HUES6 (cell line): ENCODE measurements around the gene CNNM4.

Experiments used
- H3K27ac ChIP-seq: 2 replicates; pipeline ENCODE4 v1.7.0; 2013; ENCODE audit warnings: low read depth, mild to moderate bottlenecking, low read length, inconsistent platforms
- H3K27me3 ChIP-seq: 2 replicates; pipeline ENCODE4 v1.6.1; 2013; ENCODE audit warnings: low read length; ENCODE audit not compliant: control insufficient read depth, insufficient read depth
- H3K36me3 ChIP-seq: 2 replicates; pipeline ENCODE4 v1.6.1; 2013; ENCODE audit warnings: low read length; ENCODE audit not compliant: control insufficient read depth, insufficient read depth
- H3K4me1 ChIP-seq: 2 replicates; pipeline ENCODE4 v1.6.1; 2013; ENCODE audit warnings: low read length; ENCODE audit not compliant: control insufficient read depth, insufficient read depth
- H3K4me3 ChIP-seq: 2 replicates; pipeline ENCODE4 v1.5.1; 2013; ENCODE audit warnings: low read depth, low read length
- H3K9ac ChIP-seq: one replicate; pipeline ENCODE4 v1.6.1; 2013; ENCODE audit warnings: mild to moderate bottlenecking, low read length
- H3K9me3 ChIP-seq: 2 replicates; pipeline ENCODE4 v1.6.1; 2013; ENCODE audit warnings: low read depth, low read length; ENCODE audit not compliant: control insufficient read depth, insufficient read depth

Gene CNNM4

DNA sequence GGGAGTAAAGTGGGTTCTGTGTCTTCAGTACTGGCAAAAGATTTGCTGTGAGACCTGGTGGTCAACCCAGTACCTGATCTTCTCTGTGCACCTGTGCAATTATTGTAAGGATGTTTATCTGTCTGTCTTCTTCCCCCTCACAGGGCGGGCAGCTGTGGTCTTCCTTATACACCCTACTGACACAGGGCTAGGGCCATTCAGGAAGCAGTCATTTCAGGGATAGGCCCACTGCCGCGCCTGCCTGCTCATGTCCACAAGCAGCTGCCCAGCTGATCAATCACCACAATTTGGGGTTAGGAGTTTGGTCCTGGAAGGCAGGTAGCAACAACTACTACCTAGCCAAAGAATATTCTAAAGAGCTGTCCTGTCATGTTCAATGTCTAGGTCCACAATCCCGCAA lies 1.2 kb upstream of the CNNM4 start:
- Histone ChIP-seq H3K9ac (no peak overlapping the region), H3K27ac (no peak overlapping the region), H3K4me1 (peaks cover 51% of the 10 kb centered on the region), H3K9me3 (no peaks in the 10 kb centered on the region), H3K27me3 (peaks cover 4% of the 10 kb centered on the region; the same call in 1 of the 2 replicates), H3K36me3 (no peaks in the 10 kb centered on the region), H3K4me3 (no peak overlapping the region)

DNA sequence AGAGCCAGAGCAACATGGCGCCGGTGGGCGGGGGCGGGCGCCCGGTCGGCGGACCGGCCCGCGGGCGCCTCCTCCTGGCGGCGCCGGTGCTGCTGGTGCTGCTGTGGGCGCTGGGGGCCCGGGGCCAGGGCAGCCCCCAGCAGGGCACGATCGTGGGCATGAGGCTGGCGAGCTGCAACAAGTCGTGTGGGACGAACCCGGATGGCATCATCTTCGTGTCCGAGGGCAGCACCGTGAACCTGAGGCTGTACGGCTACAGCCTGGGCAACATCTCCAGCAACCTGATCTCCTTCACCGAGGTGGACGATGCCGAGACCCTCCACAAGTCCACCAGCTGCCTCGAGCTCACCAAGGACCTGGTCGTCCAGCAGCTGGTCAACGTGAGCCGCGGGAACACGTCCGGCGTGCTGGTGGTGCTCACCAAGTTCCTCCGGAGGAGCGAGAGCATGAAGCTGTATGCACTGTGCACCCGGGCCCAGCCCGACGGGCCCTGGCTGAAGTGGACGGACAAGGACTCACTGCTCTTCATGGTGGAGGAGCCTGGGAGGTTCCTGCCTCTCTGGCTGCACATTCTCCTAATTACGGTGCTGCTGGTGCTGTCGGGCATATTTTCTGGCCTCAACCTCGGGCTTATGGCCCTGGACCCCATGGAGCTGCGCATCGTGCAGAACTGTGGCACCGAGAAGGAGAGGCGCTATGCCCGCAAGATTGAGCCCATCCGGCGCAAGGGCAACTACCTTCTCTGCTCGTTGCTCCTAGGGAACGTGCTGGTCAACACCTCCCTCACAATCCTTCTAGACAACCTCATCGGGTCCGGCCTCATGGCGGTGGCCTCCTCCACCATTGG lies 507 bp downstream of the CNNM4 start:
- no peaks in the 10 kb centered on the region for H3K9me3 ChIP-seq
- H3K4me1 ChIP-seq: peaks cover 52% of the 10 kb centered on the region
- H3K27ac ChIP-seq: no peak overlapping the region
- H3K27me3 ChIP-seq: peaks cover 4% of the 10 kb centered on the region; the same call in 1 of the 2 replicates
- no peaks in the 10 kb centered on the region for H3K36me3 ChIP-seq
- peak overlapping the region; percentile 49 for H3K9ac ChIP-seq
- peak overlapping the region; percentile 85 for H3K4me3 ChIP-seq

DNA sequence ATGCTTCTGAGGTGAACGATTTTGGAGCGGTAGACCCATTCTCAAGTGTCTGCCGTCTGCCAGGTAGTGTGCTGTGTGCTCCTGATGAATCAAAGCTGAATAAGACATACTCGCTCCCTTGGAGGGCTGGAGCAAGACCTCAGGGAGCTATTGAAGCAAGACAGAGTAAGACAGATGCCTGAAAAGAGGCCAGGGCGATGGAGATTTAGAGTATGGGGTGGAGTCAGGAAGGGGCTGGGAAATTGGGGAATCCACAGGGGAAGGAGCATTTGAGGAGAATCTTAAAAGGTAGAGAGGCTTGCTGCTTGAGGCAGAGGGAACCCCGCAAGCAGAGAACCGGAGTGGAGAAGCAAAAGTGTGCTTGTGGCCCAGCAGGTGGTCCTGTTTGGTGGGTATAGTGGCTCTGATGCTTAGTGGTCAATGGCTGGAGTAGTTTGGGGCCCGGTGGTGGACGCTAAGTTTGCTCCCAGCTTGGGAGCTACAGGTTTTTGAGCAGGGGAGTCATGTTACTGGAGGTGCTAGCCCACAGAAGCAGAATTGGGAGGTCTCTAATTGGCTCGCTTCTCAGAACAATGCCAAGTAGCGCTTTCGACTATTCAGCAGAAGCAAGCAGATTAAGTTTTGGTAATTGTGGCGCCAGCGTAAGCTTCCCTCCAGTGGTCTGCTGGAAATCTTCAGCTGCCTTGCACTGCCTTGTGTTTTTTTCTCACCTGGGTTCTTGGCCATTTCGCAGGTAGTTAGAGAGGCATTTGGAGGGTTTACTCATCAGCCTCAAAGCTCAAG lies 2.0 kb downstream of the CNNM4 start:
- no peaks in the 10 kb centered on the region for H3K9me3 ChIP-seq
- peaks cover 52% of the 10 kb centered on the region for H3K4me1 ChIP-seq
- no peaks in the 10 kb centered on the region for H3K36me3 ChIP-seq
- H3K9ac ChIP-seq: no peak overlapping the region
- H3K27me3 ChIP-seq: peaks cover 4% of the 10 kb centered on the region; the same call in 1 of the 2 replicates
- no peak overlapping the region for H3K27ac ChIP-seq
- H3K4me3 ChIP-seq: peak overlapping the region; percentile 85

DNA sequence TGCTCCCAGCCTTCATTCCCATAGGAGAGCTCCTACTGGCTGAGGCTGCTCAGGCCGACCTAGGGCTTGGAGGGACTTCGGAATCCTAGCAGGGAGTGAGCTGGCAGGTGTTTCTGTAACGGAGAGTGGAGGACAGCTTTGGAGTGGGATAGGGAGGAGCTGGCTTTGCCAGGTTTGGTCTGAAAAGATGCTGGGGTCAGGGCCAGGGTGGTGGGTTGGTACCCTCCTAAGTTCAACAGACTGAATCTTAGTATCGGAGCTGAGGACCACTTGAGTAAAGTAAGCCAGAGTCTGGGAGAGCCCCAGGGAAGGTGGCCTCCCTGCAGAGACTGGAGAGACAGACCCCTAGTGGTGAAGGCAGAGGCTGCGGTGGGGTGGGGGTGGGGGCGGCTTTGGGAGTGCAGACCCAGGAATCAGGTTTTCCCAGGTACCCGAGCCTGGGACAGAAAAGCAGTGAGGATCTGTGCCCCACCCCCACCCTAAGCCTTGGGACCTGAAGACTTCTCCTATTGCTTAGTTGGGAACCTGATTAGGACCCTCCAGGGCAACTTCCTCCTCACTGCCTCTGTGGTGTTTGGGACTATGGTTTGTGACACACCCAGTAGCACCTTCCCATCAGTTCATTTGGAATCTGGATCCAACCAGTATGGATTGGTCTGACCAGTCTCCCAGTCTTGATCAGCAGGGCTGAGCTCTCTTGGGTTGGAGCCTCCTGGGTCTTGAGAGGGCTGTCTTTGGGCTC lies 3.0 kb downstream of the CNNM4 start:
- H3K9ac ChIP-seq: peak overlapping the region; percentile 10

DNA sequence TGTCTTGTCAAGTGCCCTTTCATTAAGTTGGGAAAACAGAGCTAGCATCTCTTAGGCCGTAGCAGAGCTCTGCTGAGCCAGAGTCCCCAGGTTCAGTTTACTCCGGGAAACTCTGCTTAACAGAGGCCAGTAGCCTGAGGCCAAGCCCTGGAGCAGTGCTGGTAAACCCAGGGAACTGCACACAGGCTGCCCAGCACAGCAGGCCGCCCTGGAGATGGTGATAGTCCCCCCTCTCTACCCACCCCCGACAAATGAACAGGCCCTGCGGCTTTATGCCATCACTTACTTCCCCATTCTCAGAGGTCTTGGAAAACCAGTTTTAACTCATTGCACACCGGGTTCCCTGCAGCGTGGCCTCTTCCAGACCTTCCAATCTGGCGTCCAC lies 3.5 kb downstream of the CNNM4 start:
- Histone ChIP-seq H3K9me3 (no peaks in the 10 kb centered on the region), H3K9ac (peak overlapping the region; percentile 10), H3K36me3 (no peaks in the 10 kb centered on the region), H3K4me3 (peak overlapping the region; percentile 85), H3K4me1 (peaks cover 47% of the 10 kb centered on the region), H3K27me3 (peaks cover 4% of the 10 kb centered on the region; the same call in 1 of the 2 replicates), H3K27ac (0 out of 2 replicates have a peak overlapping the region, but pooled peaks have one; percentile 14)

More for the DNA sequence above, 3.0 kb downstream of the CNNM4 start:
- H3K4me3 ChIP-seq: peak overlapping the region; percentile 85
- no peaks in the 10 kb centered on the region for H3K36me3 ChIP-seq
- H3K4me1 ChIP-seq: peaks cover 52% of the 10 kb centered on the region
- 0 out of 2 replicates have a peak overlapping the region, but pooled peaks have one; percentile 14 for H3K27ac ChIP-seq
- peaks cover 4% of the 10 kb centered on the region; the same call in 1 of the 2 replicates for H3K27me3 ChIP-seq
- H3K9me3 ChIP-seq: no peaks in the 10 kb centered on the region

DNA sequence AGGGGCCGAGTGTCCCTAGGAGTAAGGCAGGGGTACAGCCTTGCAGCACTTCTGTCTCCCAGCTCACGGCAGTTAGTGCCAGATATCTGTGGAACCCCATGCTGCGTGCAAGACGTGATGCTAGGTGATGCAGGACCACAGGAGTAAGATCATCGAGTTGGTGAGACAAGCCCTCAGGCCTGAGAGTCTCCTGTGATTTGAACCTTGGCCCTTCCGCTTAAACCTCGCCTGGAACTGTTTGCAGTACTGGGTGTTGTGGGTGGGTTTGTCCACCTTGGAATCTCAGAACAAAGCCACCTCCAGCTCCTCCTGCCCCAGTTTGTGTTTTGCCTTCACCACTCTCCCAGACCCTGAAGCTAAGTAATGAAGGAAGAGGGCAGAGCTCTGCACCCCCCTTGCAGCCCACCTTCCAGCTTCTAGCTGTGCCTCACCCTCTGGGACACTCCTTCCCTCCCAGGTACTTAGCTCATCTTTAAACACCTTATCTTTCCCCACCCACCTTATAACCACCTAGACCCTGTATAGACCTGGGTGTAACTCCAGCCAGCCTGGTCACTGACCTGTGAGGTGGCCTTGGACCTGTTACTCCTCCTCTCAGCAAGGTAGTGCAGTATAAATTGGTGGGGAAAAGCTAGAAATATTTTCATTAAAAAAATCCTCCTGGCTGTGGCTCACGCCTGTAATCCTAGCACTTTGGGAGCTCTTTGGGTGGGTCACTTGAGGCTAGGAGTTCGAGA lies 6.6 kb downstream of the CNNM4 start:
- Histone ChIP-seq H3K4me1 (peaks cover 35% of the 10 kb centered on the region), H3K27ac (no peak overlapping the region), H3K36me3 (no peaks in the 10 kb centered on the region), H3K4me3 (no peak overlapping the region), H3K27me3 (no peaks in the 10 kb centered on the region), H3K9me3 (no peaks in the 10 kb centered on the region), H3K9ac (no peak overlapping the region)

DNA sequence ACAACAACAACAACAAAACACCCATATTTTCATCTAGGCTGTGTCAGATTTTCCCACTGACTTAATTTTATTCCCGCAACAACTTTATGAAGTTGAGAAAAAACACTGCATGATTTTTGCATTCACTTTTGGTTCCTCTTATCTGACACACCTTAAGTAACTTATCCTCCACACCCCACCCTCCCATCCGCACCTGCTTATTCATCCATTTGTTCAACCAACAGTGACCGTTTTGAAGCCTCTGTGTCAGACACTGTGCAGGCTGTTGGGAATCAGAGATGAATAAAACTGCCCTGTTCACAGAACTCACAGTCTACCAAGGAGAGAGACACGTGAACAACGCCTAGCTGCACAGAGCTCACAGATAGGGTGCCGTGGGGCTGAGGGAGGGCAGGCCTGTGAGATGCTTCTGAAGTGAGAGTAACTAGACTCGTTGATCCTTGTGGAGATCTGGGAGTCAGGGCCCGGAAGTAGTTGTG lies 7.4 kb downstream of the CNNM4 start:
- H3K9ac ChIP-seq: no peak overlapping the region
- no peaks in the 10 kb centered on the region for H3K27me3 ChIP-seq
- peaks cover 27% of the 10 kb centered on the region for H3K4me1 ChIP-seq
- H3K4me3 ChIP-seq: no peak overlapping the region
- H3K9me3 ChIP-seq: no peaks in the 10 kb centered on the region
- H3K27ac ChIP-seq: no peak overlapping the region
- H3K36me3 ChIP-seq: no peaks in the 10 kb centered on the region

DNA sequence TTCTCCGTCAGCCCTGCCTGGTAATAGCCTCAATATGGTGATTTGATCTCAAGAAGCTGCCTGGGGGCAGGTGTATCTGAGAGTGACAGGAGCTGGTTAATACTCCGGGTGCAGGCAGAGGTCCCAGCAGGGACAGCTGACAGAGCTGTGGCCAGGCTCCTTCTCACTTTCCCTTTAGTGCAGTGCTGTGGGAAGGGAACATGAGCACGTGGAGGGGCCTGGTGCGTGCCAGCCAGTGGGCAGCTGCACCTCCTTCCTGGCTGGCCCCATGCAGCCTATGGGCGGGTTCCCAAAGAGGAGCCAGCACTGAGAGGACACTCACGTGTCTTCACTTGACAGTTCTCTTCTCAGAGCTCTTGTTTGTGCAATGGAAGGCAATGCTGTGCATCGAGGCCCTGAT lies 9.1 kb downstream of the CNNM4 start:
- Histone ChIP-seq H3K9me3 (no peaks in the 10 kb centered on the region), H3K27me3 (no peaks in the 10 kb centered on the region), H3K36me3 (no peaks in the 10 kb centered on the region), H3K4me1 (peaks cover 13% of the 10 kb centered on the region; the same call in 1 of the 2 replicates), H3K4me3 (no peak overlapping the region), H3K9ac (no peak overlapping the region), H3K27ac (no peak overlapping the region)

DNA sequence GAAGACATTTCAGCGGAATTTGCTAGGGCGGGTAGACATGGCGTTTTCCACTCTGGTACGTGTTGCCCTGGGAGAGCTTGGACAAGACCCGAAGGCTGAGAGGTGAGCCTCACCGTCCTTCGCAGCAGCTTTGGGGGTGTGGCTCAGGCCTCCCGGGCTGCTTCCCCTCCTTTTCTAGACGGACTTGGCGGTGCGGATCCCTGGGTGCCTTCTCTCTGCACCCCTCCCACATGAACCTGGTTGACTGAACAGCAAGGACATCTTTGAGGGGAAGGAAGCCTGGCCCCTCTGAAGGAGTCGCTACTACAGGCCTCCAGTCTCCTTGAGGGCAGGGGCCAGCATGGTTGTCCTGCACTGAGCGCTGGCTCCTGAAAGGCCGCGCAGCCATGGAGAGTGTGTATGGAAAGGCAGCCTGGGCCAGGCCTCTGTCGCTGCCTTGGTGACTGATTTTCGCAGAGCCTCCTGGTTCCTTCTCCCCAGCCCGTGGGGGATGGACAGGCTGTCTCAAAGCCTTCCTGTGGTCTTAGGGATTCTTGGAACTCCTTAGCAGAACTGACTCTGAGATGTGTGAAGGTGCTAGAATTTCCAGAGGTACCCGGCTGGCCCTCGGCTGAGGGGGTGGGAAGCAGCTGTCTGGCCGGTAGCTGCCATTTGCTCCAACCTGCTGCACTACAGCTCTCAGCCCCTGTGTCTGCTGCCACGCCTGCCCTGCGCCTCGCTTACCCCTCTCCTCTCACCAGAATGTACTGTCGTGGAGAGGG lies 9.9 kb downstream of the CNNM4 start:
- Histone ChIP-seq H3K9me3 (no peaks in the 10 kb centered on the region), H3K4me3 (no peak overlapping the region), H3K36me3 (no peaks in the 10 kb centered on the region), H3K9ac (no peak overlapping the region), H3K27ac (no peak overlapping the region), H3K4me1 (peaks cover 13% of the 10 kb centered on the region; the same call in 1 of the 2 replicates), H3K27me3 (no peaks in the 10 kb centered on the region)
